DOHH2 (cell line): ENCODE measurements around the gene SYTL1.
A peak's percentile ranks its signal among the peaks of the same experiment; 100 is the strongest.

Experiments
- H3F3A ChIP-seq: fragments of 200-600 bp; sonication (generic), shearing (Covaris generic); 2 replicates; pipeline ENCODE4 v1.6.0; 2016; ENCODE audit warnings: antibody characterized with exemption, mild to moderate bottlenecking; ENCODE audit not compliant: control insufficient read depth, insufficient read depth
- H3K27ac ChIP-seq: fragments of 200-600 bp; sonication (generic); 2 replicates; pipeline ENCODE4 v1.5.1; 2014; ENCODE audit warnings: low read depth, mild to moderate bottlenecking, low read length, moderate library complexity
- H3K27me3 ChIP-seq: fragments of 200-600 bp; sonication (generic); 2 replicates; pipeline ENCODE4 v1.6.1; 2014; ENCODE audit warnings: mild to moderate bottlenecking, low read length, mixed read lengths; ENCODE audit not compliant: control insufficient read depth
- H3K36me3 ChIP-seq: fragments of 200-600 bp; sonication (generic); 2 replicates; pipeline ENCODE4 v1.6.1; 2014; ENCODE audit warnings: mild to moderate bottlenecking, low read length, moderate library complexity, mixed read lengths; ENCODE audit not compliant: control insufficient read depth
- H3K4me1 ChIP-seq: fragments of 200-600 bp; sonication (generic); 2 replicates; pipeline ENCODE4 v1.6.1; 2014; ENCODE audit warnings: mild to moderate bottlenecking, low read length, mixed read lengths; ENCODE audit not compliant: control insufficient read depth
- H3K4me2 ChIP-seq: fragments of 200-600 bp; sonication (generic); 2 replicates; pipeline ENCODE4 v1.6.0; 2014; ENCODE audit warnings: mild to moderate bottlenecking, low read length, moderate library complexity
- H3K4me3 ChIP-seq: fragments of 200-600 bp; sonication (generic); 2 replicates; pipeline ENCODE4 v1.5.1; 2014; ENCODE audit warnings: mild to moderate bottlenecking, low read length, mixed read lengths
- H3K79me2 ChIP-seq: fragments of 200-600 bp; sonication (generic); 2 replicates; pipeline ENCODE4 v1.6.1; 2014; ENCODE audit warnings: mild to moderate bottlenecking, low read length, mixed read lengths; ENCODE audit not compliant: control insufficient read depth
- H3K9me2 ChIP-seq: fragments of 200-600 bp; sonication (generic); replicated peaks from 2 replicates; pipeline ENCODE4 v1.6.1; 2014; ENCODE audit warnings: mild to moderate bottlenecking, low read length, mixed read lengths; ENCODE audit not compliant: control insufficient read depth
- H3K9me3 ChIP-seq: fragments of 200-600 bp; sonication (generic); 2 replicates; pipeline ENCODE4 v1.6.1; 2014; ENCODE audit warnings: antibody characterized with exemption, low read length, mixed read lengths; ENCODE audit not compliant: control insufficient read depth, insufficient read depth
- H4K20me1 ChIP-seq: fragments of 200-600 bp; sonication (generic); 2 replicates; pipeline ENCODE4 v1.6.0; 2014; ENCODE audit warnings: low read depth, mild to moderate bottlenecking, antibody characterized with exemption, low read length, moderate library complexity; ENCODE audit not compliant: control insufficient read depth, insufficient read depth
- CTCF ChIP-seq: fragments of 200-600 bp; sonication (generic); IDR thresholded peaks from one replicate; pipeline ENCODE4 v1.5.1; 2014; ENCODE audit warnings: antibody characterized with exemption, mild to moderate bottlenecking, low read depth, low read length; ENCODE audit not compliant: poor library complexity, severe bottlenecking
- EZH2phosphoT487 ChIP-seq: fragments of 200-600 bp; sonication (generic); IDR thresholded peaks from 2 replicates; pipeline ENCODE4 v1.6.1; 2017; ENCODE audit warnings: borderline replicate concordance, mild to moderate bottlenecking, antibody characterized with exemption, low read length, moderate library complexity, mixed read lengths

Gene SYTL1

GRCh38 chr1:27339213-27339612 is 2.6 kb upstream of the SYTL1 start:
- Histone ChIP-seq H3K9me2 (no peaks in the 10 kb centered on the region), H3K36me3 (peaks cover 14% of the 10 kb centered on the region), H3K79me2 (peaks cover 17% of the 10 kb centered on the region), H3K27ac (no peak overlapping the region), H3F3A (peaks cover 3% of the 10 kb centered on the region; the same call in 1 of the 2 replicates), H3K27me3 (no peaks in the 10 kb centered on the region), H3K4me1 (peaks cover 49% of the 10 kb centered on the region), H3K4me2 (no peak overlapping the region), H4K20me1 (no peaks in the 10 kb centered on the region), H3K9me3 (no peaks in the 10 kb centered on the region), H3K4me3 (no peak overlapping the region)
- TF ChIP-seq CTCF (peak; percentile 16), EZH2phosphoT487 (no peak)

- H4K20me1 ChIP-seq = no peaks in the 10 kb centered on the region
- peaks cover 49% of the 10 kb centered on the region for H3K4me1 ChIP-seq
- H3K36me3 ChIP-seq = no peaks in the 10 kb centered on the region
- TF ChIP-seq CTCF = peak; percentile 33
- TF ChIP-seq EZH2phosphoT487 = no peak
- H3K9me3 ChIP-seq = no peaks in the 10 kb centered on the region
- no peaks in the 10 kb centered on the region for H3K27me3 ChIP-seq
- peak overlapping the region; percentile 91 for H3K4me2 ChIP-seq
- peak overlapping the region; percentile 85 for H3K4me3 ChIP-seq
- H3F3A ChIP-seq = peaks cover 3% of the 10 kb centered on the region; the same call in 1 of the 2 replicates
- H3K27ac ChIP-seq = peak overlapping the region; percentile 54
- no peaks in the 10 kb centered on the region for H3K9me2 ChIP-seq
- H3K79me2 ChIP-seq = peaks cover 17% of the 10 kb centered on the region
Observed at GRCh38 chr1:27342391-27342777, 562 bp downstream of the SYTL1 start.

- Histone ChIP-seq H3K36me3 (no peaks in the 10 kb centered on the region), H3K27ac (peak overlapping the region; percentile 54), H4K20me1 (no peaks in the 10 kb centered on the region), H3K4me3 (peak overlapping the region; percentile 85), H3K79me2 (peaks cover 17% of the 10 kb centered on the region), H3K4me1 (peaks cover 49% of the 10 kb centered on the region), H3K4me2 (peak overlapping the region; percentile 91), H3K9me2 (no peaks in the 10 kb centered on the region), H3K9me3 (no peaks in the 10 kb centered on the region), H3K27me3 (no peaks in the 10 kb centered on the region), H3F3A (peaks cover 3% of the 10 kb centered on the region; the same call in 1 of the 2 replicates)
- TF ChIP-seq EZH2phosphoT487 (no peak), CTCF (no peak)
Observed at GRCh38 chr1:27342778-27343638, 1.2 kb downstream of the SYTL1 start.
